RWPE1 (cell line): Measurements from ENCODE around the gene ERG28.
A peak's percentile ranks its signal among the peaks of the same experiment; 100 is the strongest.

ENCODE experiments used
- CTCF ChIA-PET: fragments of 350-600 bp; sonication (Branson Sonifier 250); formaldehyde crosslinking; extraction: SDS; loops from one replicate; lab custom pipeline; 2021; lab: Yijun Ruan, JAX
- POLR2A ChIA-PET: fragments of 400-600 bp; formaldehyde crosslinking; extraction: SDS; loops from one replicate; lab custom pipeline; 2020; ENCODE audit warnings: antibody characterized with exemption; ENCODE audit not compliant: low non-redundant PET; lab: Yijun Ruan, JAX
- DNase-seq: peaks from one replicate; pipeline ENCODE4 v3.0.0; 2012; ENCODE audit warnings: low spot score
- H3K27ac ChIP-seq: fragments of 450-650 bp; 2 replicates; pipeline ENCODE4 v1.5.1; 2017
- TF ChIP-seq, protein P1 (sequence below): fragments of 450-650 bp; conservative IDR thresholded peaks from 2 replicates; pipeline ENCODE4 v1.5.1; 2017; ENCODE audit warnings: low read depth, mild to moderate bottlenecking

The ERG28 gene

DNA sequence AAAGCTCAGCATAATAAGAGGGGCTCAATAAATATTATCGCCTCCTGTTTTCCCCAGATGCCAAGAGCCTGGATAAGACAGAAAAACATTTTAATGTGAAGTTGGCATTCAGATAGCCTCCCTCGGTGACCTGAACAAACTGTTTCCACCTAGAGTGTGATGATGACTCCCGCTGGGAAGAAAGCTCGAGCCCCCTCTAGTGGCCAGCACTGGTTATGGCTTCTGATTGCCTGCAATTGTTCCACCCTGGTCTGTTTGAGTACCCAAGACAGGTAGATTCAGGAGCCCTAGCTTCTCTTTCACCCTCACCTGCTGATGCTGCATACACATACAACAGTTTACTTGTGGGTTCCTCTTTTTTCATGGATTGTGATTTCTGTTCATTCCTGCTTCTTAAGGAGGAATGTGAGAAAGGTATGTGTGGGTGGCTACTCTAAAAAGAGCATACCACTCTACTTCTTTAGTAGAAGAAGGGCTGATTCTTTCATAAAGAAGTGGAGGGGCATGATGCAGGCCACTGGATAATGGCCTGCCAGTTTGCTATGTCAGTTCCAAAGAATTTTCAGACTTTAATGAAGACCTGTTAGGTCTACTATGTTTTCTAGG, 6.4 kb downstream of the ERG28 start:
- TF ChIP-seq, protein P1, sequence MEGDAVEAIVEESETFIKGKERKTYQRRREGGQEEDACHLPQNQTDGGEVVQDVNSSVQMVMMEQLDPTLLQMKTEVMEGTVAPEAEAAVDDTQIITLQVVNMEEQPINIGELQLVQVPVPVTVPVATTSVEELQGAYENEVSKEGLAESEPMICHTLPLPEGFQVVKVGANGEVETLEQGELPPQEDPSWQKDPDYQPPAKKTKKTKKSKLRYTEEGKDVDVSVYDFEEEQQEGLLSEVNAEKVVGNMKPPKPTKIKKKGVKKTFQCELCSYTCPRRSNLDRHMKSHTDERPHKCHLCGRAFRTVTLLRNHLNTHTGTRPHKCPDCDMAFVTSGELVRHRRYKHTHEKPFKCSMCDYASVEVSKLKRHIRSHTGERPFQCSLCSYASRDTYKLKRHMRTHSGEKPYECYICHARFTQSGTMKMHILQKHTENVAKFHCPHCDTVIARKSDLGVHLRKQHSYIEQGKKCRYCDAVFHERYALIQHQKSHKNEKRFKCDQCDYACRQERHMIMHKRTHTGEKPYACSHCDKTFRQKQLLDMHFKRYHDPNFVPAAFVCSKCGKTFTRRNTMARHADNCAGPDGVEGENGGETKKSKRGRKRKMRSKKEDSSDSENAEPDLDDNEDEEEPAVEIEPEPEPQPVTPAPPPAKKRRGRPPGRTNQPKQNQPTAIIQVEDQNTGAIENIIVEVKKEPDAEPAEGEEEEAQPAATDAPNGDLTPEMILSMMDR, result peak; percentile 97
- peak; percentile 83 for DNase-seq
- CTCF ChIA-PET, result interaction anchor here (0.6 to 13.8 kb wide), 10 partner anchors 10 to 393 kb away, joined by 3 to 162 read pairs (median 4); partner anchors contain the start of gene FLVCR2
- POLR2A ChIA-PET, result no interaction called here
- no peak overlapping the region for H3K27ac ChIP-seq

- no peak overlapping the region for H3K27ac ChIP-seq
- TF ChIP-seq, protein P1, result no peak
- CTCF ChIA-PET, result interaction anchor here (0.6 to 13.8 kb wide), 7 partner anchors 10 to 393 kb away, joined by 3 to 162 read pairs (median 3); partner anchors contain the start of gene FLVCR2
- POLR2A ChIA-PET, result no interaction called here
- no peak for DNase-seq
Observed at GRCh38 chr14:75653563-75653962, 7.1 kb downstream of the ERG28 start.

DNA sequence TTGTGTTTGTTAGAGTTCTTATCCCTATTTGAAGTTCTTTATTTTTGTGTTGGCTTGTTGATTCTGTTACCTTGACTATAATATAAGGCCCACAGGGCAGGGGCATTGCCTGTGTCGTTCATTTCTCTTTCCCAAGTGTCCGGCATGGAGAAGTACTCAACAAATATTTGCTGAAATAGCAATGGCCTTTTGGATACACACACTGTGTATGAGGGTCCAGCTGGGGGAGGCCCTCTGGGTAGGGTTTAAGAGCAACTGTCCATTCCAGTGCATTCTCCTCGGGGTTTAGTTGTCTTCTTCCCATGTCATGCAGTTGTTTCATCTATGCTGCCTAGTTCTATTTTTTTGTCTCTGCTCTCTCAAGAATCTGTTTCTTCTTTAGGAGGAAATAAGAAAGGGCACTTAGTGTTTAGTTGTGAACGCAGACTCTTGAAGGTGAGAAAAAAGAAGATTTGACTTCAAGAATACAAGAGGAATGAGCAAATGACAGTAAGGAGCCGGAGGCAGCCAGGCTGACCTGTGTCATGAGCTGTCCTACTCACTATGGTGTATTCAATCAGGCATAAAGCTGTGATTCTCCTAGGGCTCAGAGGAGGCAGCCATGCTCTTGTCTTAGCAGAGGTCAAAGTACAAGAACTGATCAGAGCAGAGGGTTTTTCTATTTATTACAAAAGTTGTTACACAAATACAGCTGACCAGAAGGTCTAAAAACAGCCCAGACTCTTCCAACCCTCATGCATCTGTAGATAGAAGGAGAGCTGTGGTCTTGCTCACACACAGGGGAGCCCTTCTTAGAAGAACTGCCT, 10.2 kb downstream of the ERG28 start:
- TF ChIP-seq, protein P1, result no peak
- ChIA-PET POLR2A (no interaction called here), CTCF (interaction anchor here (0.7 to 13.8 kb wide), 2 partner anchors 74 to 196 kb away, joined by 4 to 162 read pairs; partner anchors contain the start of gene FLVCR2)
- H3K27ac ChIP-seq, result no peak overlapping the region
- no peak for DNase-seq

DNA sequence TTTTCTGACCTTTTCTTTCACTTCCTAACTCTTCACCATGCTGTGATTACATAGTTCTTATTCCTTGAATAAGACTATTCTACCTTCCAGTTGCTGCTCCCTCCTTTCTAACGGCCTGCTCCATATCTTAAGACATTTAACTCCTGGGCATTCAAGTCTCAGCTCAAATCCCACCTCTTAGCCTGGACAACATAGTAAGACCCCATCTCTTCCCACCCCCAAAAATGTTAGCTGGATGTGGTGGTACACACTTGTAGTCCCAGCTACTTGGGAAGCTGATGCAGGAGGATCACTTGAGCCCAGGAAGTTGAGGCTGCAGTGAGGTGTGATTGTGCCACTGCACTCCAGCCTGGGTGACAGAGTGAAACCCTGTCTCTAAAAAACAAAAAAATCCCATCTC, 10.9 kb downstream of the ERG28 start:
- H3K27ac ChIP-seq, result no peak overlapping the region
- ChIA-PET POLR2A (no interaction called here), CTCF (interaction anchor here (13.8 kb wide), 1 partner anchor 74 kb away, joined by 162 read pairs; the partner anchor contains the start of gene FLVCR2)
- DNase-seq, result no peak
- TF ChIP-seq, protein P1, result no peak

GRCh38 chr14:75649337-75649736, 11.3 kb downstream of the ERG28 start:
- ChIA-PET CTCF (interaction anchor here (13.8 kb wide), 1 partner anchor 73 kb away, joined by 162 read pairs; the partner anchor contains the start of gene FLVCR2), POLR2A (no interaction called here)
- peak overlapping the region; percentile 77 for H3K27ac ChIP-seq
- TF ChIP-seq, protein P1, result no peak
- DNase-seq, result no peak

- peak; percentile 80 for DNase-seq
- TF ChIP-seq, protein P1, result no peak
- CTCF ChIA-PET, result interaction anchor here (13.8 kb wide), 1 partner anchor 72 kb away, joined by 162 read pairs; the partner anchor contains the start of gene FLVCR2
- POLR2A ChIA-PET, result no interaction called here
- peak overlapping the region; percentile 77 for H3K27ac ChIP-seq
Observed at GRCh38 chr14:75648066-75648838, 12.4 kb downstream of the ERG28 start.
